NCI-H1436 (cell line): Measurements from ENCODE around the gene ITGAL.

ENCODE experiments used
- DNase-seq: peaks from one replicate; lab custom pipeline; 2025; lab: John Stamatoyannopoulos, UW

Gene ITGAL

DNA sequence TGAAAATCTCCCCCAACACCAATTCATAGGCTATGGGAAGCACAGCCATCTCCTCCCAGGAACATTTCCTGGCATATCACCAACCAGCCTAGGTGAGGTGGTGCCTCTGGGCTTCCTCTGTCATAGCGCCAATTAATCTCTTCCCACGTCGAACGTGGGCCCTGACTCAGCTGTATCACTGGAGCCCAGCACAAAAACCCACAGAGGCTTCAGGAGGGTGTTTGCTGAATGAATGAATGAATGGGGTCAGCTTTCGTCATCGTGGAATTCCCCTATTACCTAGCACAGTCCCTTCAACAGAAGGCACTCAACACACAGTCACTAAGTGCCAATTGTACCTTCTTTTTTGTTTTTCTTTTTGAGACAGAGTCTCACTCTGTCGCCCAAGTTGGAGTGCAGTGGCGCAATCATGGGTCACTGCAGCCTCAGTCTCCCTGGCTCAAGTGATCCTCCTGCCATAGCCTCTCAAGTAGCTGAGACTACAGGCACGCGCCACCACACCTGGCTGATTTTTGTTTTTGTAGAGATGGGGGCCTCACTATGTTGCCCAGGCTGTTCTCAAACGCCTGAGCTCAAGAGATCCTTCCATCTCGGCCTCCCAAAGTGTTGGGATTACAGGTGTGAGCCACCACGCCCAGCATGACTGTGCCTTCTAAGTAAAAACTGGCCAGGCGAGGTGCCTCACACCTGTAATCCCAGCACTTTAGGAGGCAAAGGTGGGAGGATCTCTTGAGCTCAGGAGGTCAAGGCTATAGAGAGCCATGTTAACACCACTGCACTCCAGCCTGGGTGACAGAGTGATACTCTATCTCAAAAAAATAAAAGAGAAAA, 94.8 kb downstream of the ITGAL start:
- DNase-seq: no peak

DNA sequence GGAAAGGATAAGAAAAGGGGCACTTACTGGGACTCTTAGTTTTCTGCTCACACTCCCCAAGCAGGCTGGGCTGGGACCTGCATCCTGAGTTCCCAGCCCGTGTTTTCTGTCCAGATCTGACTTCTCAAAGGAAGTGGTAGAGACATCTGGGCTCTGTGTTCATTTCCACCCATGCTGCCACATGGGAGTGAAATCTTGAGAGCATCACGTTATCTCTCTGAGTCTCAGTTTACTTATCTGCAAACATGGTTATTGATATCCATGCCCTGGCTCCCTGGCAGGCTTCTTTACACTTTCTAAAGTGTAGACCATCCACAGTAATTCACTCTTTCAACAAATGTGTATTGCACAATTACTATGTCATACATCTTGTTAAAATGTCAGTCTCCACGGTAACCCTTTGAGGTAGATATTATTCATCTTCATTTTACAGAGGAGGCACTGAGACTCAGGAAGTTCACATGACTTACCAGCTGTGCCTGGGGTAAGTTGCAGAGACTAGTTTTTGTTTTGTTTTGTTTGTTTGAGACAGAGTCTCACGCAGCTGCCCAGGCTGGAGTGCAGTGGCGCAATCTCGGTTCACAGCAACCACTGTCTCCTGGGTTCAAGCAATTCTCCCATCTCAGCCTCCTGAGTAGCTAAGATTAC, 95.6 kb downstream of the ITGAL start:
- DNase-seq: peak; percentile 3

DNA sequence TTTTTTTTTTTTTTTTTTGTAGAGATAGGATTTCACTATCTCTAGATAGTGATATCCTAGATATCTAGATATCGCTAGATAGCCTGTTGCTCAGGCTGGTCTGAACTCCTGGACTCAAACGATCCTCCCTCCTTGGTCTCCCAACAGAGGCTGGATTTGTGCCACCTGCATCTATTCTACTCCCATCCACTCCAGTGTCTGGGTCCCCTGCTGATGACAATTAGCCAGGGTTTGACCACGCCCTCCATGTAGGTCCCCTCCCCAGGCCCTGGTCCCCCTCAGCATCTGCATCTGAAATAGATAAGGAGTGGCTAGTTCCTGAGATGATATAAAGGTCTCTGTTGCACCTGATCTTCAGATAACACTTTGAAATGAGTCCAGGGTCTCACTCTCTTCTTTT, 96.7 kb downstream of the ITGAL start:
- DNase-seq: no peak

DNA sequence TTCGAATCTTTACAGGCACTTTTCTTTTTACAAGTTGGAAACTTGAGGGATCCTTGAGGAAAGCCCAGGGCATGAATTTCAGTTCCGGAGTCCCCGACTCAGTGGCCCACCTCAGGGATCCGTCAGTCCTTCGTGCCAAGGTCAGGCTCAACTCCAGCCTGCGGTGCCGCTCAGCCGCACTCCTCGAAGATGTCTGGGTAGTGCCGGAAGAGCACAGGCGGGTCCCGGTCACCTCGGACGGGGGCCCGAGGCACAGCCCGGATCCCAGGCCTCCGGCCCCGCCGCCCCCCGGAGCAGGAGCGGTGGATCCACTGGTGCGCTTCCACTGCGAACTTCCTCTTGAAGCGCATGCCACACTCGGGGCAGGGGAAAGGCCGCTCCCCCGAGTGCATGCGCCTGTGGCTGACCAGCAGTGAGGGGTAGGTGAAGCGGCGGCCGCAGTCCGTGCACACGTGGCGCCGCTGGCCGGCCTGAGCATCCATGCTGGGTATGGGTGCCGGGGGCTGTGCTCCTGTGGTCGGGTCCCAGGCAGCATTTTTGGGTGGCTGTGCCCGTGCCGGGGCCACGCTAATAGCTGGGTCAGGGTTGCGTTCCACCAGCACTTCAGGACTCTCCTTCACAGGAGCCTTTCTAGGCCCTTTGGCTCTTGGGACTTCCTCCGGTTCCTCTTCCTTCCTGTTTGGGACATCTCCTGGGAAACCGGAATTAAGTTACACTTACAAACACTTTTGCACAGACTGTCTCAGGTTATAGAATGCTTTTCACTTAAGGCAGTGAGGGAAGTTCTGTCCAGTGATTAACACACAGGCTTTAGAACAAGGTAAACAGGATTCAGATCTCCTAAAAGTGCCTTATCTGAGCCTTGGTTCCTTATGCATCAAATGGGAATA, 97.4 kb downstream of the ITGAL start:
- no peak for DNase-seq

DNA sequence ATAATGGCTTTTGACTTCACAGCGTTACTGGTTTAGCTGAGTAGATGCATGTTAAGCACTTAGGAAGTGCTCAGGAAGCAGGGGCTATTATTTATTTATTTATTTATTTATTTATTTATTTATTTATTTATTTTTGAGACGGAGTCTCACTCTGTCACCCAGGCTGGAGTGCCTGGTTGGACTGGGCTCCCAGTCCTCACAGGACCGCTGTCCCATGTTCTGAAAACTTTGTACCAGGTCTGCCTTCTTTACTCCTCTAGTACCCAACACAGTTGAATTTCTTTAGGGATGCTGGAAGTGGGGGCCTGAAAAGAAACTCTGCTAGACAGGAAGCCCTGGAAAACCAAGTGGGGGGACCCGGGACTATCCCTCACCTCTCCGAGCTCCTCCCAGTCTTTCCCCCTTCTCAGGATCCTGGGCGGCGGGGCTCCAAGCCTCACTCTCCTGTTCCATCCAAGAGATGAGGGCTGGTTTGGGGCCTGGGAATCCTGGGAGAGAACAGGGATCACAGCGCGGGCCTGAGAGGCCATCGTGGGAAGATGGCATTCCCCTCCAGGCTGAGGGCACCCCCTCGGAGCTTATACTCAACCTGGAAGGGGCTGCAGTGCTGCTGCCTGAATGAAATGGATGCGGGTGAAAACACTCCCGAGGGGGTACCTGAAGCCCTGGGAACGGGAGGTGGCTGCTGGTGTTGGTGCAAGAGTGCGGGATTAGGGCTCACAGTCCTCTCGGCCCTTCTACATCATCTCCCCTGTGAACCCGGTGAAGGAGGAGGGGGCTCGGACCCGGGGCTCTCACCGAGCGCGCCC, 98.3 kb downstream of the ITGAL start:
- no peak for DNase-seq

DNA sequence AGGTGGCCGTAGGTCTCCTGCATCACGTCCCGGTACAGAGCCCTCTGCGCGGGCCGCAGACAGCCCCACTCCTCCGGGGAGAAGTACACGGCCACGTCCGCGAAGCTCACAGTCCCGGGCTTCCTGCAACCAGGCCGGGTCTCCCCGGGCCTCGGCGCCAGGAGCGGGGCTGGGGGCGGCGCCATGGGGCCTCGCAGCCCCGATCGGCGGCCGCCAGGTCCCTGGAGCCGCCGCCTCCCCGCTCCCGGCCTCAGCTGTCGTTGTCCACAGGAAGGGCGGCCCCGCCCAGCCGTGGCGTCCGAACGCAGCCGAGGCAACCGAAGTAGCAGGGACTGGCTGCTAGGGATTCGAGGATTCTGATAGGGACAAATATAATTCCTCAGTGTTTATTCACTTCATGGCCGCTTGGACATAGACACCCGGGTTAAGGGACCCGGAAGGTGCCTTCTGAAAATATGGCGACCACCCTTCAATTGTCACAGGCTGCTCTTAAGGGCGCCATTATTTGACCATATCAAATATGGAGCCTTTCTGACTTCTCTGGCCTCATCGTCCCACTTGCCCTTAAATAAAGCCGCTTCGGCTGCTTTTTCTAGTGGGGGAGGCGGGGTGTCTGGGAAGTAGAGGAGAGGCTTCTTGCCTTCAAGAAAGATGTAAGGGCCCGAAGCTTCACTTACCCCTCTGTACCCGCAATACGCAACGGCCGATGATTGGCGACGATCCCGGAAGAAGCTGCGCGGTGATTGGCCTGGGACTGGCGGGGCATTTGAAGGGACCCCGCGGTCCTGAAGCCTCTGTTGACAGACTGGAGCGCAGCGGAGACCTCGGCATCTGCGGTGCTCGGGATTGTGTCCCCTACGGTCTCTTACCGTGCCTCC, 99.1 kb downstream of the ITGAL start, which contains the start of gene ZNF688:
Gene ZNF688, minus strand, starts transcription at position 270 of the 878 bp plus-strand sequence. Its CDS starts 85 bp downstream, at position 185.
- DNase-seq: peak; percentile 93
